GM19452 (cell line): ENCODE results near the gene SEC22A.
"Not testable (repeated sequence)": the region's sequence is repeated elsewhere in the genome, so short reads cannot be mapped to it uniquely, and the experiment has no call there.

Source experiments
- ATAC-seq: cut with Tn5 transposase; IDR thresholded peaks from one replicate; pipeline ENCODE4 v1.9.1; 2021; ENCODE audit not compliant: unreplicated experiment

SEC22A gene

GRCh38 chr3:123169930-123170329 lies 31.8 kb upstream of the SEC22A start:
- ATAC-seq = no peak

- no peak for ATAC-seq
Observed at GRCh38 chr3:123180791-123181190, 21.0 kb upstream of the SEC22A start.

- no peak for ATAC-seq
Observed at GRCh38 chr3:123186695-123187094, 15.0 kb upstream of the SEC22A start.

GRCh38 chr3:123188058-123188457 lies 13.7 kb upstream of the SEC22A start:
- no peak for ATAC-seq

- ATAC-seq = no peak
Observed at GRCh38 chr3:123193448-123194101, 8.2 kb upstream of the SEC22A start.

- no peak for ATAC-seq
Observed at GRCh38 chr3:123194552-123194951, 7.2 kb upstream of the SEC22A start.

- no peak for ATAC-seq
Observed at GRCh38 chr3:123198372-123198771, 3.4 kb upstream of the SEC22A start.

GRCh38 chr3:123201223-123201556 lies 553 bp upstream of the SEC22A start:
- ATAC-seq = no peak

GRCh38 chr3:123202451-123202850 lies 708 bp downstream of the SEC22A start:
- no peak for ATAC-seq

GRCh38 chr3:123218990-123219389 lies 17.2 kb downstream of the SEC22A start:
- ATAC-seq = no peak

GRCh38 chr3:123221369-123221768 lies 19.6 kb downstream of the SEC22A start:
- ATAC-seq = not testable (repeated sequence)

GRCh38 chr3:123225016-123225415 lies 23.3 kb downstream of the SEC22A start:
- no peak for ATAC-seq

- no peak for ATAC-seq
Observed at GRCh38 chr3:123226549-123226948, 24.8 kb downstream of the SEC22A start.

GRCh38 chr3:123229145-123229544 lies 27.4 kb downstream of the SEC22A start:
- ATAC-seq = no peak

GRCh38 chr3:123236902-123237301 lies 35.2 kb downstream of the SEC22A start:
- ATAC-seq = no peak

- not testable (repeated sequence) for ATAC-seq
Observed at GRCh38 chr3:123239186-123239585, 37.4 kb downstream of the SEC22A start.

- no peak for ATAC-seq
Observed at GRCh38 chr3:123239756-123240155, 38.0 kb downstream of the SEC22A start.

- no peak for ATAC-seq
Observed at GRCh38 chr3:123244128-123244527, 42.4 kb downstream of the SEC22A start.

- no peak for ATAC-seq
Observed at GRCh38 chr3:123246866-123247265, 45.1 kb downstream of the SEC22A start.

- no peak for ATAC-seq
Observed at GRCh38 chr3:123256256-123256655, 54.5 kb downstream of the SEC22A start.

GRCh38 chr3:123258359-123258758 lies 56.6 kb downstream of the SEC22A start:
- ATAC-seq = no peak

GRCh38 chr3:123258811-123259420 lies 57.2 kb downstream of the SEC22A start:
- ATAC-seq = no peak

- ATAC-seq = no peak
Observed at GRCh38 chr3:123261666-123262065, 59.9 kb downstream of the SEC22A start.
